SKM-1 treated with dmso at 0.1 percent for 144 hours (cell line): ENCODE results near the gene TMEM209.
"Not testable (repeated sequence)": the region's sequence is repeated elsewhere in the genome, so short reads cannot be mapped to it uniquely, and the experiment has no call there.

ENCODE experiments used
- DNase-seq: peaks from one replicate; lab custom pipeline; 2025; ENCODE audit not compliant: unreplicated experiment; lab: John Stamatoyannopoulos, UW

Gene TMEM209

DNA sequence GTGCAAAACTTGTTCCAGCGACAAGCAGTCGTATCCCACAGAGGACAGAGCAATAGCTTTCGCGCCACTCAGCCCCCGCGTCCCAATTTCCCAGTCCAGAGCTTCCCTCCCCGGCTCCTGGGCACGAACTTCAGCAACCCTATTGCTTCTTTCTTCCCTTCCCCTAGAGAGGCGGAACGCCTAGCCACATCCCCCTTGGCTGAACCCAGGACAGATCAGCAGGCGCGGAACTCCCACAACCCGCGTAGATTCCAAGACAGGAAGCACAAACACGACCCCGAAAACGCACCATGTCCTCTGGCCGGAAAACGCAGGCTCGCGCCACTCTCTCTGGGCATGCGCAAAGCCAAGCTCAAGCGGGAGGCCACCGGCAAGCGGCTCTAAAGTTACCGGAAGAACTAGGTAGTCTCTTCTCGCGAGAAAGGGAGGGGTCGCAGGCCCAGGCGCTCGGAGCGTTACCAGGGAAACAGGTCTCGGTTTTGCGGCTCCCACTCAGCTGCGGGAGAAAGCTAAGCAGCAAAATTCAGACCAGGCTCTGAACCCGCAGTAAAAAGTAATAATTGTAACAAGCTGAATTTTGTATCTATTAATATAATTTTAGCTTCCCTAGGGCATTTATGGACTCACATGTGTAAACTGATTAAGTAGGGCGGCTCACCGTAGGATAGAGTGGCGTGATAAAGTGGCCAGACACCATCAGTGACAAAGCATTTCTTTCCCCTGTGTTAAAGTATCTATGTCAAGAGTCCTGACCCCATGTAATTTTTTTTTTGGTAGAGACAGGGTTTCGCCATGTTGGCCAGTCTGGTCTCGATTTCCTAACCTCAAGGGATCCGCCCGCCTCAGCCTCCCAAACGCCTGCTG is at the start of gene TMEM209:
Gene TMEM209 (minus strand): TSS at position 323 of the 864 bp plus-strand sequence. CDS start 31 bp downstream, at position 292.
- peak; percentile 98 for DNase-seq

GRCh38 chr7:130254555-130254954 is 49.3 kb upstream of the TMEM209 start:
- DNase-seq, result no peak

- not testable (repeated sequence) for DNase-seq
Measured at GRCh38 chr7:130249626-130250025, 44.4 kb upstream of the TMEM209 start.

GRCh38 chr7:130248842-130249241 is 43.6 kb upstream of the TMEM209 start:
- DNase-seq, result not testable (repeated sequence)

- DNase-seq, result not testable (repeated sequence)
Measured at GRCh38 chr7:130246491-130246890, 41.3 kb upstream of the TMEM209 start.

DNA sequence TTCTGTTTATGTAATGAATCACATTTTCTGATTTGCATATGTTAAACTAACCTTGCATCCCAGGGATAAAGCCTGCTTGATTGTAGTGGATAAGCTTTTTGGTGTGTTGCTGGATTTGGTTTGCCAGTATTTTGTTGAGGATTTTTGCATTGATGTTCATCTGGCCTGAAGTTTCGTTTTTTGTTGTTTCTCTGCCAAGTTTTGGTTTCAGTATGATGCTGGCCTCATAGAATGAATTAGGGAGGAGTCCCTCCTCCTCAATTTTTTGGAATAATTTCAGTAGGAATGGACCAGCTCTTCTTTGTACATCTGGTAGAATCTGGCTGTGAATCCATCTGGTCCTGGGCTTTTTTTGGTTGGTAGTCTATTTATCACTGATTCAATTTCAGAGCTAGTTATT is 38.3 kb upstream of the TMEM209 start:
- DNase-seq, result not testable (repeated sequence)

GRCh38 chr7:130242198-130243014 is 37.2 kb upstream of the TMEM209 start:
- DNase-seq, result no peak

DNA sequence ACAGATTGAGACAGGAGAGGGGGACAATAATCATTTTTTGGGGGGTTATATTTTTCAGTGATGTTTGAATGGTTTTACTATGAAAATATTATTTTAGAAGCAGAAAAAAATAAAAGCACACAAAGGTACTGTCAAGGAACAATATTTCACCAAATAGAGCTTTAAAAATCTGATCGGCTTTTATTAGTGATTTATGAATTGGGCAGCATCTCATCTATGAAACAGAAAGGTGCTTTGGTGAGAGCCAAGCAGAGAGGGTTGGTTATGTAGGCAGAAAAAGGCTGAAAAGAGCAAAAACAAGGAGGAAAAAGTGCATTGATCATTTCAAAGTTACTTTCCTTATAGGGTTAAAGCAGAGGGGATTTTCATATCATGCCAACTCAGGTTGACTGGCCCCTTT is 35.0 kb upstream of the TMEM209 start:
- DNase-seq, result no peak

- not testable (repeated sequence) for DNase-seq
Measured at GRCh38 chr7:130236361-130236760, 31.2 kb upstream of the TMEM209 start.

DNA sequence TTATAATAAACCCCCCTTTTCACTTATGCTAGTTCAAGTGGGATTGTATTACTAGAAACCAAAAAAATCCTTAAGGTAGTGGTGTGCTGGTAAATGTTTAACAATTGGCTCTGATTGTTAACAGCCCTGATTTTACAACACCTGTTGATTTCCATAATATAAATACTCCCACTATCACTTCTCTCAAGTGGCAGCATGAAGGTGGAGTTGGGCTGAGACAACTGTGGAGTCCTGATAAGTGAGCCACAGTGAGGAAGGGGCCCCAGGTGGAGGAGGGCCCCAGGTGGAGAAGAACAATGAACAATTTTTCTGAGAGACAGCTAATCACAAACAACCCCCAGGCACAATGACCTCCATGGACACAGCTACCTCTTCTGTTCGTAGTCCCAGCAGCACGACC is 28.9 kb upstream of the TMEM209 start:
- no peak for DNase-seq

- no peak for DNase-seq
Measured at GRCh38 chr7:130232209-130232608, 27.0 kb upstream of the TMEM209 start.

DNA sequence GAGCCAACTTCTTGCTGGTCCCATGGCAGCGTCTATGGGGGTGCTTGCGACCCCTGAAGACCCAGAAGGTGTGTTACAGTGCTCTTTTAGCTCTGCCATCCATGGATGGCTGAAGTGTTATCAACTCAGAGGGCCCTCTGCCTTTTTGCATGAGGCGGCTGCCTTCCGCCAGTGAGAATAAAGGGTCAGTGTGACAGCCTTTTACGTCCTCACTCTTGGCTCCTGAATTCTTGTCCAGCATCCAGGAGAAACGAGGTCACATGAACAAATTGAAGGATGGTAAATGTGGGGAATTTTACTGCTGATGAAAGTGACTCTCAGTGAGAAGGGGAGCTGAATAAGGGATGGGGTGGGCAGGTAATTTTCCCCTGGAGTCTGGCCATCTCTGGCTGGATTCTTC is 26.6 kb upstream of the TMEM209 start:
- no peak for DNase-seq

- not testable (repeated sequence) for DNase-seq
Measured at GRCh38 chr7:130229981-130230380, 24.8 kb upstream of the TMEM209 start.

DNA sequence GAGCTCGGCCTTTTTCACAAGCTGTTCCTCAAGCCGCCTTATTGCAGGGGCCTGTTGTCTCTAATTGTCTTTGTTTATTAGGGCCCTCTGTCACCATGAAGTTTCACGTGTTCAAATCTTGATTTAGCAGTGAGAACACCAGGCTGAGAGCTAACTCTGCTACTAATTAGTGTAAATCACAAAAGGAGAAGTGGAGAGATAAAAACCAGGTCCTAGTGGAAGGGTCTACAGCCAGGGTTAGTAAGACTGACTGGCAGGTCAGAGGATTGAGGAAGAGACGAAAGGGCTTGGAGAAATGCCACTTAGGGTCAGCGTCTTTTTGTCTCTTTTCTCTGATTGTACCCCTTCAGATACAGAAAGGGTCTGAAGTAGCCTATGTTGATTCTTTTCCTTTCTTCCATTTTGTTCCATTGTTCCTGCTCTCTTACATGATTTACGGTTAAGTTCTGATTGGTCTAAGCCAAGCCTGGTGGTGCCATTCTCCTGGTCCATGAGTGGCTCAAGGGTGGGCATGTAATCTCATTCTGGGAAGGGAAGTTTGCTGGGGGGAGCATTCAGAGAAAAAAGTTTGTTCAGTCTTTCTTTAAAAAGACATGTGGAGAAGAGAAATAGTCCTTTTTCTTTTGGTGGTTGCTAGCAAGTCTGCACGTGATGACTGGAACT is 23.8 kb upstream of the TMEM209 start:
- DNase-seq, result no peak

DNA sequence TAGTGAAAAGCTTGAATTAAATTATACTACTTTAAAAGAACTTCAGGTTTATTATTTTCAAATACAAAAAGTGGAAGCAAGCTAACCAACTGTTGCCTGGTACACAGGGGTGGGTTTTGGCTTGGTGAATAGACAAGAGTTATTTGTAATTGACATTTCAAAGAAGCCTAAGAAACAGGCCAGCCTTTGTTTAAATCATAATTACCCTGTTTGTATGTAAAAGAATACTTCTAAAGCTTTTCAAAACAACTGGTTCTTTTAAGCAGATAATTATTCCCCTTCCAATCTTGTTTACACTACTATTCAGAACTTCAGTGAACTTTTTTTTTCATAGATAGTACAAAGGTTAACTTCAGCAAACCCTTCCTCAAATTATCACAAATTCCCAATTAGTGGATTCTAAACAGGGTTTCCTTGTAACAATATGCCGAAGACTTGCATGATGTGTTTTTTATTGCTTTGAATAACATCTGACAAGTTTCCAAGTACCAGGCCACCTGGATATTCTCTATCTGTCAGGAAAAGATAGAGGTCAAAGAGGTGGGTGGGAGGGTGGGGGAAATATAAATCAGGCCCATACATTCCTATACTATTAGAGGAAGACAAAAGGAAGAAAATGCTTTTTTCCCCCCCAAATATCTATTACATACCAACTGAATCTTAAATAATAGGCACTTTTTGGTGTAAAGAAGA is 22.8 kb upstream of the TMEM209 start:
- DNase-seq, result no peak

- DNase-seq, result no peak
Measured at GRCh38 chr7:130226333-130226732, 21.1 kb upstream of the TMEM209 start.

- not testable (repeated sequence) for DNase-seq
Measured at GRCh38 chr7:130224923-130225322, 19.7 kb upstream of the TMEM209 start.

DNA sequence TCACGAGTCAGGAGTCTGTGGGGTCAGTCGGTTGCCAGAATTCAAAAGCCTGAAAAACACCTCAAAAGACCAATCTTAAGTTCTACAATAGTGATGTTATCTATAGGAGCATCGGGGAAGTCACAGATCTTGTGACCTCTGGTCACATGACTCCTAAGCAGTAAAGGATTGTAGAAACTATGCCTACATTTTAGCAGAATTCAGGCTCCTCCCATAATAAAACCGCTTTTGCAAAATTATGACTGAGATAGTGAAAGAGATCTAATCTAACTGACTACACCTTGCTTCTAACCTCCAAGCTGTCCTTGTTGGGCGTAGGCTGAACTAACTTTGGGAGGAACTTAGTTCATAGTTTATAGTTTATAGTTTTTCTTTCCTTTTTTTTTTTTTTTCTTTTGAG is 19.0 kb upstream of the TMEM209 start:
- no peak for DNase-seq

- DNase-seq, result no peak
Measured at GRCh38 chr7:130223646-130224045, 18.4 kb upstream of the TMEM209 start.

GRCh38 chr7:130221746-130222145 is 16.5 kb upstream of the TMEM209 start:
- DNase-seq, result no peak

- DNase-seq, result no peak
Measured at GRCh38 chr7:130219871-130220270, 14.7 kb upstream of the TMEM209 start.
